Endodermal cell (in vitro differentiated cells): ENCODE data around the gene DHX58. TPM values are rescaled to one million over a fixed set of nuclear protein-coding genes. Genes with fewer than 3 reads are reported as not detected.

Source experiments
- DNase-seq: peaks from one replicate; pipeline ENCODE4 v3.0.0-alpha.2; 2017
- H3K27ac ChIP-seq: 2 replicates; pipeline ENCODE4 v1.5.1; 2013; ENCODE audit warnings: mild to moderate bottlenecking, low read depth, low read length, moderate library complexity
- H3K27me3 ChIP-seq: 2 replicates; pipeline ENCODE4 v1.6.1; 2013; ENCODE audit warnings: mild to moderate bottlenecking, low read length, moderate library complexity; ENCODE audit not compliant: insufficient read depth, control insufficient read depth, poor library complexity, severe bottlenecking
- H3K36me3 ChIP-seq: 2 replicates; pipeline ENCODE4 v1.7.0; 2013; ENCODE audit warnings: mild to moderate bottlenecking, low read length, moderate library complexity; ENCODE audit not compliant: control insufficient read depth, insufficient read depth
- H3K4me1 ChIP-seq: one replicate; pipeline ENCODE4 v1.7.0; 2013; ENCODE audit warnings: low read length; ENCODE audit not compliant: control insufficient read depth, insufficient read depth
- H3K4me3 ChIP-seq: 2 replicates; pipeline ENCODE4 v1.5.1; 2013; ENCODE audit warnings: mild to moderate bottlenecking, low read length, moderate library complexity
- H3K9ac ChIP-seq: 2 replicates; pipeline ENCODE4 v1.6.1; 2013; ENCODE audit warnings: mild to moderate bottlenecking, low read length, moderate library complexity; ENCODE audit not compliant: poor library complexity, severe bottlenecking; ENCODE audit errors: extremely low read depth
- H3K9me3 ChIP-seq: 2 replicates; pipeline ENCODE4 v1.6.1; 2013; ENCODE audit warnings: mild to moderate bottlenecking, low read length, moderate library complexity; ENCODE audit not compliant: control insufficient read depth
- H3K27ac Mint-ChIP-seq: 2 replicates; pipeline ENCODE4 v1.8.0; 2020; ENCODE audit warnings: mixed read lengths
- H3K27me3 Mint-ChIP-seq: 2 replicates; pipeline ENCODE4 v1.8.0; 2021; ENCODE audit warnings: mild to moderate bottlenecking, mixed read lengths; ENCODE audit not compliant: insufficient read depth
- H3K36me3 Mint-ChIP-seq: 2 replicates; pipeline ENCODE4 v1.8.0; 2020; ENCODE audit warnings: low read depth, mixed read lengths
- H3K4me1 Mint-ChIP-seq: 2 replicates; pipeline ENCODE4 v1.8.0; 2020; ENCODE audit warnings: mixed read lengths
- H3K4me3 Mint-ChIP-seq: 2 replicates; pipeline ENCODE4 v1.8.0; 2020; ENCODE audit warnings: mild to moderate bottlenecking, moderate library complexity, mixed read lengths
- H3K9me3 Mint-ChIP-seq: 2 replicates; pipeline ENCODE4 v1.8.0; 2020; ENCODE audit warnings: mild to moderate bottlenecking, mixed read lengths
- whole genome bisulfite sequencing, 2 experiments: methylation state at CpG; one replicate each; pipeline versions ENCODE4 v1.1.5 to v1.1.7; 2013; ENCODE audit warnings: missing lambda C conversion rate in 2 of 2, mixed read lengths in 1 of 2; ENCODE audit not compliant: insufficient coverage in 1 of 2, insufficient read length in 1 of 2; 5-methylcytosine and 5-hydroxymethylcytosine counted together
- total RNA-seq, 2 donors: library from RNA; stranded (reverse); fragmentation: NEBNext Ultra II Directional in 1 of 2; extraction: Animal tissue kit (Norgen Biotek cat#: 25700) in 1 of 2; gene quantifications; 2 replicates in 1 of 2; 3 replicates in 1 of 2; pipeline ENCODE4 v1.2.1, GENCODE V29; 2021
- TF ChIP-seq, protein P1 (sequence below): fragments of 200-600 bp; sonication (generic); conservative IDR thresholded peaks from 2 replicates; pipeline ENCODE4 v1.5.0; 2021; ENCODE audit warnings: antibody characterized with exemption, mild to moderate bottlenecking

The DHX58 gene
- total RNA-seq, 2 donors from 2014 or later = 0.38 to 0.48 TPM

DNA sequence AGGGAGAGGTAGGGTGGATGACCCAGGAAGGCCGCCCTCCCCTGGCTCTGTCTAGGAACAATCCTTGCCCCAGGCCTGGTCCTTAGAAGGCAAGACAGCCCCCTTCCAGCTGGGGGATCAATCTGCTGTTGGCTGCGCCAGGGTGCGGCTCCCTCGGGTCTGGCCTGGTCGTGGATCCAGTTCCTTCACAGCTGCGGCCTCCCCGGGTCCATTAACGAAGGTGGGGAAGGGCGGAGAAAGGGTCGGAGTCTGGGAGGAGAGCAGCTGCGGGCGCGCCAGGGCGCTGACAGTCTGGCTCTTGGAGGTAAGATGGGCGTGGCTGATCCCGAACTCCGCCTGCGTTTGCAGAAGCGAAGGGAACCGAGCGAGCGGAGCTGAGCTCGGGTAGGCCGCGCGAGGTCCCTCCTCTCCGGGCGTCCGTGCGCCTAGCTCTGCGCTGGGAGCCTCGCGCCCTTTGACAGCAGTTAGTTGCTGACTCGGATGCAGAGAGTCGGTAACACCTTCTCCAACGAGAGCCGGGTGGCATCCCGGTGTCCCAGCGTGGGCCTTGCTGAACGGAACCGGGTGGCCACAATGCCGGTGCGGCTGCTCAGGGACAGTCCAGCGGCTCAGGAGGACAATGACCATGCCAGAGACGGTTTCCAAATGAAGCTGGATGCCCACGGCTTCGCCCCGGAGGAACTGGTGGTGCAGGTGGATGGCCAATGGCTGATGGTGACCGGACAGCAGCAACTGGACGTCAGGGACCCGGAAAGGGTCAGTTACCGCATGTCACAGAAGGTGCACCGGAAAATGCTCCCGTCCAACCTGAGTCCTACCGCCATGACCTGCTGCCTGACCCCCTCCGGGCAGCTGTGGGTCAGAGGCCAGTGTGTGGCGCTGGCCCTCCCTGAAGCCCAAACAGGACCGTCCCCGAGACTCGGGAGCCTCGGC, 10.1 kb upstream of the DHX58 start, which contains the start of gene HSPB9:
HSPB9 (plus strand) TSS at position 434 of the 933 bp plus-strand sequence; CDS start at position 481, 47 bp downstream.
- H3K36me3 ChIP-seq = peaks cover 30% of the 10 kb centered on the region
- H3K4me1 ChIP-seq = no peaks in the 10 kb centered on the region
- H3K36me3 Mint-ChIP-seq = peaks cover 27% of the 10 kb centered on the region
- no peaks in the 10 kb centered on the region for H3K27me3 Mint-ChIP-seq
- H3K9me3 ChIP-seq = no peaks in the 10 kb centered on the region
- peak within 1 kb of the TSS; percentile 87 for H3K27ac Mint-ChIP-seq
- H3K27ac ChIP-seq = no peak within 1 kb of the TSS
- DNase-seq = peak; percentile 96
- no peak within 1 kb of the TSS for H3K4me3 ChIP-seq
- H3K4me1 Mint-ChIP-seq = peaks cover 7% of the 10 kb centered on the region
- no peak within 1 kb of the TSS for H3K9ac ChIP-seq
- TF ChIP-seq, protein P1, sequence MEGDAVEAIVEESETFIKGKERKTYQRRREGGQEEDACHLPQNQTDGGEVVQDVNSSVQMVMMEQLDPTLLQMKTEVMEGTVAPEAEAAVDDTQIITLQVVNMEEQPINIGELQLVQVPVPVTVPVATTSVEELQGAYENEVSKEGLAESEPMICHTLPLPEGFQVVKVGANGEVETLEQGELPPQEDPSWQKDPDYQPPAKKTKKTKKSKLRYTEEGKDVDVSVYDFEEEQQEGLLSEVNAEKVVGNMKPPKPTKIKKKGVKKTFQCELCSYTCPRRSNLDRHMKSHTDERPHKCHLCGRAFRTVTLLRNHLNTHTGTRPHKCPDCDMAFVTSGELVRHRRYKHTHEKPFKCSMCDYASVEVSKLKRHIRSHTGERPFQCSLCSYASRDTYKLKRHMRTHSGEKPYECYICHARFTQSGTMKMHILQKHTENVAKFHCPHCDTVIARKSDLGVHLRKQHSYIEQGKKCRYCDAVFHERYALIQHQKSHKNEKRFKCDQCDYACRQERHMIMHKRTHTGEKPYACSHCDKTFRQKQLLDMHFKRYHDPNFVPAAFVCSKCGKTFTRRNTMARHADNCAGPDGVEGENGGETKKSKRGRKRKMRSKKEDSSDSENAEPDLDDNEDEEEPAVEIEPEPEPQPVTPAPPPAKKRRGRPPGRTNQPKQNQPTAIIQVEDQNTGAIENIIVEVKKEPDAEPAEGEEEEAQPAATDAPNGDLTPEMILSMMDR = no peak
- no peaks in the 10 kb centered on the region for H3K27me3 ChIP-seq
- peak within 1 kb of the TSS; percentile 51 for H3K4me3 Mint-ChIP-seq
- H3K9me3 Mint-ChIP-seq = no peaks in the 10 kb centered on the region
- WGBS, 2 experiments = 71 to 93% methylated on average over 47 to 61 of the region's 61 CpGs

DNA sequence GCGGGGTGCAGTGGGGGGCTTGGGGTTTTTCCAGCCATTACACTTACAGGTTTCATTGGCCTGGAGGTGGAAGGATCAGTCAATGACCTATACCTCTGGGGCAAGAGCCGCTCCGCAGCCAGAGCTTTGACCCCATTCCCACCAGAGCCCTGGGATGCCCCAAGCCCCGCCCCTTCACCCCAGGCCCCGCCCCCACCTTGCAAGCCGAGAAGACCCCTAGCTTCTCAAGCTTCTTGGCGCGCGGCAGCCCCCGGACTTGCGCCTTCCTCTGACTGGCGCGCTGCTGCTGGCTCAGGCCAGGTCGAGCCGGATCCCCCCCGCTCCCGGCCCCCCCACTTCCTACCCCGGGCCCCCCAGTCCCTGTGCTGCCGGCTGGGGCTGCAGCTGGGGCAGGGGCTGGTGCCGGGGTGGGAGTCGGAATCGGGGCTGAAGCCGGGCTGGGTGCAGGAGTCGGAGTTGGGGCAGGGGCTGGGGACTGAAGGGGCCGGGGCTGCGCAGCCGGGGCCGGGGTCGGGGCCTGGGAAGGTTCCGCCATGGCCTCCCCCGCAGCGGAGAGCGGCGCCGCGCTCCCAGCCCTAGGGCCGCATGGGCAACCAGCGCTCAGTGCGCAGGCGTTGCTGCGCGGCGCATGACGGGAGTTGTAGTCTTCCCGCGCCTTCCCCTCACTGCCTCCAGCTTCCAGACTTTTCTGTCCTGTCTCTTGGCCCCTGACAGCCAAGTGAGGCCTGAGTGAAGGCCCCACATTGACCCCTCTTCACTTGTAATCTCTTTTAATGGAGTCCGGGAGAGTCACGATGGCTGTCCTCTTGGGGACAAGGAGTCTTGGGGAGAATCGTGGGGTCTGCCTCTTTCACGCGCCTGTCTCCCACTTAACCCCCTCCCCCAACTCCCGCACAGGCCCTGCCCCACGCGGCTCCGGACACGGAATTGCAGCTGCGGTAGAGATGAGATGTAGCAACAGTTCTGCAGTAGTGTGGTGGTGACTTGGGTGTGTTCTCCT, 8.6 kb upstream of the DHX58 start, which contains the start of gene KAT2A:
KAT2A (minus strand) TSS at position 598 of the 1,000 bp plus-strand sequence; CDS start at position 535, 63 bp downstream.
- no peaks in the 10 kb centered on the region for H3K9me3 ChIP-seq
- peak within 1 kb of the TSS; percentile 20 for H3K9ac ChIP-seq
- Mint-ChIP-seq H3K4me1 (peaks cover 7% of the 10 kb centered on the region), H3K4me3 (peak within 1 kb of the TSS; percentile 51), H3K9me3 (no peaks in the 10 kb centered on the region), H3K36me3 (peaks cover 20% of the 10 kb centered on the region), H3K27ac (peak within 1 kb of the TSS; percentile 52), H3K27me3 (no peaks in the 10 kb centered on the region)
- 6 to 14% methylated on average over 18 to 53 of the region's 57 CpGs for WGBS, 2 experiments
- TF ChIP-seq, protein P1 = no peak
- H3K4me1 ChIP-seq = no peaks in the 10 kb centered on the region
- DNase-seq = peak; percentile 96
- H3K36me3 ChIP-seq = peaks cover 25% of the 10 kb centered on the region
- H3K27me3 ChIP-seq = no peaks in the 10 kb centered on the region
- peak within 1 kb of the TSS; percentile 64 for H3K4me3 ChIP-seq
- peak within 1 kb of the TSS; percentile 49 for H3K27ac ChIP-seq

DNA sequence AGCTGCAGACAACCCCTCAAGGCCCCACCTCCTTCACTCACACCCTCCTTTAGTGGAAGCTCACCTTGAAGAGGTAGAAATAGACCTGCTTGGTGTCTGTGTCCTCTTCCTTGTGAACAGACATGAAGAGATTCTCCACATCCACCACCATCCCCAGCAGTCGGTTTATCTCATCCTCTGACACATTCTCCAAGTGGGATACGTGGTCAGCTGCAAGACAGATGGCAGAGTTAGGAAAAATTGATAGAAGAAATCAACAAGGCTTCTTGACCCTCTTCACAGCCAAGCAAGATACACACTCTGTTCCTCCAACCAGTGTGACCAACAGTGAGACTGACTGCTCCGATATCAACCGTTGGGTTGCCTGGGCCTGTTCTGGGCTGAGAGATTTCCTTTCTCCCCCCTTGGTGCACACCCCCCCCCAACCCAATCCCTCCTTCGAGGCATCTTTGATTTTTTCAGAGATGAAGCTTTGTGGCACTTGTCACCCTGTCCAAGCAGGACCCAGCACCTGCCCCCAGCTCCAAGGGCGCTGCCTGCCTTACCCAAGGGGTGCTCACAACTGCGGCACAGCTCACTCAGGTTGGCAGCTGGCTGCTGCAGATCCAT, 7.8 kb upstream of the DHX58 start:
- TF ChIP-seq, protein P1 = no peak
- Histone ChIP-seq H3K4me3 (peak overlapping the region; percentile 64), H3K4me1 (no peaks in the 10 kb centered on the region), H3K27me3 (no peaks in the 10 kb centered on the region), H3K9ac (no peak overlapping the region), H3K27ac (no peak overlapping the region), H3K9me3 (no peaks in the 10 kb centered on the region), H3K36me3 (peaks cover 27% of the 10 kb centered on the region)
- Mint-ChIP-seq H3K27ac (no peak overlapping the region), H3K9me3 (no peaks in the 10 kb centered on the region), H3K36me3 (peaks cover 20% of the 10 kb centered on the region), H3K4me1 (peaks cover 7% of the 10 kb centered on the region), H3K27me3 (no peaks in the 10 kb centered on the region), H3K4me3 (peak overlapping the region; percentile 51)
- 80 to 86% methylated on average over 1 to 7 of the region's 7 CpGs for WGBS, 2 experiments
- DNase-seq = no peak
